SKM-1 treated with dmso at 0.1 percent for 144 hours (cell line): ENCODE measurements around the gene TTLL3.
A peak's percentile ranks its signal among the peaks of the same experiment; 100 is the strongest.

Experiments
- DNase-seq: peaks from one replicate; lab custom pipeline; 2025; ENCODE audit not compliant: unreplicated experiment; lab: John Stamatoyannopoulos, UW

The TTLL3 gene

DNA sequence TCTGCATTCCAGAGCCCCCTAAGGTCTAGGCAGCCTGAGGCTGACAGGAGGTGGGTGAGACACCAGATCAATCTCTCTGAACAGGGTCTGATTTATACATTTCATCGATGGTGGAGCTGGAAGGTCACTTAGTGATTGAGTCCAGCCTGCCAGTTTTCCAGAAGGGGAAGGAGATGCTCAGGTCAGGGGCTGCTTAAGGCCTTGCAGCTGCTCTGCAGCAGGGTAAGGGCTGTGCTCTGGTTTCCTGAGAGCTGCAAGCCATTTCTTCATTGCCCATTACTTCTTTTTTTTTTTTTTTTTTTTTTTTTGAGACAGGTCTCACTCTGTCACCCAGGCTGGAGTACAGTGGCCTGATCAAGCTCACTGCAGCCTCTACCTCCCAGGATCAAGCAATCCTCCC is 28.5 kb upstream of the TTLL3 start:
- peak; percentile 18 for DNase-seq

DNA sequence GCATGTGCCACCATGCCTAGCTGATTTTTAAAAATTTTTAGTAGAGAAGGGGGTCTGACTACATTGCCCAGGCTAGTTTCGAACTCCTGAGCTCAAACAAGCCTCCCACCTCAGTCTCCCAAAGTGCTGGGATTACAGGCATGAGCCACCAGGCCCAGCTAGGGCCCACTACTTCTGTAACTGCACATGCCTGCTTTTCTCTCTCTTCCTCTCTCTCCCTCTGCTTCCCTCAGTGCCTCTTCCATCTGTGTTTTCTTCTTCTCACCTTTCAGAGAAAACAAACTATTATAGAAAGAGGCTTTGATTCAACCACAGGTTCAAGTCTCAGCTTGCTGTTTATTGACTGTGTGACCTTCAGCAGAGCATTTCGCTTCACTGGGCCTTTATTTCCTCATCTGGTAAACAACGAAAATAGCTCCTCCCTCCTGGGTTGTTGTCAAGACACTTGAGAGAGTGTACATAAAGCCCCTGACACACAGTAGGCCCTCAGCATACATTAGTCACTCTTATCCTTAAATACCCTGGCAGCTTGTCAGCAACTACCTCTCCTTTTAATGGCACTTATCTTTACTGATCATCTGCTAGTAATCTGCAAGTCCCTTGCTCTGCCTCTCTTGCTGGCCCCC is 28.0 kb upstream of the TTLL3 start:
- no peak for DNase-seq

DNA sequence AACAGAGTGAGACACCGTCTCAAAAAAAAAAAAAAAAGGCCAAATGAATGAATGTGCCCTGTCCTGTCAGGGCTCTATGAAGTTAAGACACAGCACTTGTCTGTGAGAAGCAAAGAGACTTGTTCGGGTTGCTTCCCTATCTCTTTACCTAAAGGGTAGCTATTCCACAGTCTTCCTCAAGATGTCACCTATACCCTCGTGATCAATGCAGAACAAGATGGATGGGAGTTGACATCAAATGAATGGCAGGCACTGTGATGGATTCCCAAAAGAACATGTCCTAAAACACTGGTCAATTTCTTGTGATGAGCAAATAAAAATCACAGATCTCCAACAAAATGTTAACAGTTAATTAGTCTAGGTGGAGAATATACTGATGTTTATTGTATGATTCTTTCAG is 27.3 kb upstream of the TTLL3 start:
- no peak for DNase-seq

DNA sequence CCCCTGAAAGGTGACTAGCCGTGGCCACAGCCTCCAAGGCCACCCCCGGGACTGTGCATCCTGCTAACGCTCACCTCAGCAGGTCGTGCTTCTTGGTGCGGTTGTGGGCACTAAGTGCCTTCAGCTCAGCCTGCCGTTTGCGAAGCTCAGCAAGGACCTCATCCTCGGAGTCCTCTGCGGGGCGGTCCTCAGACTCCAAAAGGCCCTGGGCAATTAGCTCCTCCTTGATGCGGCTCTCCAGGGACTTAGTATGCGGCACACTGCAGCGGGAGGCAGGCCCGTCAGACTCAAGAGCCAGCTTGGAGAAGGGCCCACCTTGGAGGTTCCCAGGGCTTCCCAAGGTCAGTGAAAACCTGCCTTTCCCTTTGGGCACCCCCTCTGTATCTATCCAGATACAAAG is 26.1 kb upstream of the TTLL3 start:
- DNase-seq = no peak

DNA sequence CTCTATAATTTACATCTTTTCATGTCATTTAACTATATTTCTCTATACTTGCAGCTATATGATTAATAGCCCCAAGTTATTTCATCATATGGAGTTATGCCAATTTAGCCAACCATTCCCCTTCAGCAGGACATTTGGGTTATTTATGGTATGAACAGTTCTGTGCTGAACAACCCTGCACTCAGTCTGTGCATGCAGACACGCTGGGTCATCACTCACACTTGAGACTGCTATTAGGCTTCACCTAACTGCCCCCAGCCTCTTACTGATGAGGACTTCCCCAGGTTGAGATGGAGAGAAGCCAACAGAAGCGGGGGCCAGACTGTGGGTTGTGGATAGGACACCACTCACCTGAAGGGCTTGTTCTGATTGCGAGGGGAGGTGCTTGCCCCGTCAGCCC is 25.1 kb upstream of the TTLL3 start:
- no peak for DNase-seq

DNA sequence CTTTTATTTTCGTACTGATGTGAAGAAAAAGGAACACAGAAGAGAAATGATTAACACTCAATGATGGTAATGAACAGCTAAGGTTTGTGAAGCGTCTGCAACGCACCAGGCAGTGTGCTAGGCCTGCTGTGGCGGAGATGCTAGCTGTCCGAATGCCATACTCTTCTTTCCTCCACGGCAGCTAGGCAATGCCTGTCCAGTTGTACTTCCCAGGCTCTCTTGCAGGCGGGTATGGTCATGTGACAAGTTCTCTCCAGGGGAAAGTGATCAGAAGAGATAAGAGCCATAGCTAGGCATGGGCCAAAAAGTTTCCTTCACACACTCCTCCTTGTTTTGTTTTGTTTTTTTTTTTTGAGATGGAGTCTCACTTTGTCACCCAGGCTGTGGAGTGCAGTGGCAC is 24.5 kb upstream of the TTLL3 start:
- DNase-seq = no peak

DNA sequence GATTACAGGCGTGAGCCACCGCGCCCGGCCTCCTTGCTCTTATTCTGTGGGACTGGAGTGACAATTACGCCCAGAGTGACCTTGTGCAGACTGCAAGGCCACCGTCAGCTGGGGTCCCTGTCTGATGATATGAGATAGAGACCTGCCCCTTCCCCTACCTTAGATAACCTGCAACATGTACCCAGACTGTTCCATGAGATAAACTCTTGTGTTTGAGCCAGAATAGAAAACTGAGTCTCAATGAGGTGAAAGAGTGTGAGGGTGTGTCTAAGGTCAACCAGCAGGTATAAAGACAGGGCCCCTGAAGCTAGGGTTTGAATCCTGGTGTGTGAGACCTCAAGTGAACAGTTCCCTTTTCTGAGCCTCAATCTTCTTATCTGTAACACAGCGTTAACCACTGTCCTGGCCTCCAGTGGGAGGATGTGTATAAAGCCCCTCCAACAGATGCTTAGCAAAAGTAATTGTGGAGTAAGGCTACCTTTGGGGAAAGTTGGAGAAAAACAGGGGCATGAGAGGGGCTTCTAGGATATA is 23.8 kb upstream of the TTLL3 start:
- no peak for DNase-seq

DNA sequence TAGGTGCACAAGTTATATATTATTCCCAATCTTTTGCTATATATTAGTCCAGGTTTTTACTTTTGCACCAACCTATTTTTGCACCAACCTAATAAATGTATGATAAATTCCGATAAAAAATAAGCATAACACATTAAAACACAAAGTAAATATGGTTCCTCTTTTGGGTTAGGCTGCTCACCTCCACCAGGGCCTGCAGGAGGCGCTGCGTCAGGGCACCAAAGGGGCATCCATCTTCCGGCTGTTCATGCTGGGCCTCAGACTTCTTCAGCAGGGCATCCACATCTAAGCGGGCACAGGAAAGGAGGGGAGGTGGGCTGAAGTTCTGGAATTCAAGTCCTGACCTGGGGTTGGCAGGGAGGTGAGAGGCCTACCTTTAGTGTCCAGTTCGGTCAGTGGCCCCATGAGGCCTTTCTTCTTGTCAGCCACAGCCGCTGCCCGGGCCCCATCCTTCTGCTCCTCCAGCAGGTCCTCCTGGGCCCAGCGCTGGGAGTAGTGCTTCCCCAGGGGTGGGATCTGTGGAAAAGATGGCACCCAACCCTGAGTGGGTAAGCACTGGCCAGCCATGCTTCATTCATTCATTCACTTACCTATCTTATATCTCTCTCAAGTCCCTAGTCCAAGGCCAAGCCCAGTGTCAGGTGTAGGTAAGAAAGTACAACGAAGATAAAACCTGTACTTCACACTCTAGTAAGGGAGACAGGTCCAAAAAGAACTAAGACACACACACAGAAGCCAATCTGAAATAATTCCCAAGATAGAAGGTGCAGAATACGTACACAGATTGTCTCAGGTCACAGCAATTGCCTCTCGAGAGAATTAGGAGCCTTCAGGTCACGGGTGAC is 23.0 kb upstream of the TTLL3 start:
- DNase-seq = no peak

DNA sequence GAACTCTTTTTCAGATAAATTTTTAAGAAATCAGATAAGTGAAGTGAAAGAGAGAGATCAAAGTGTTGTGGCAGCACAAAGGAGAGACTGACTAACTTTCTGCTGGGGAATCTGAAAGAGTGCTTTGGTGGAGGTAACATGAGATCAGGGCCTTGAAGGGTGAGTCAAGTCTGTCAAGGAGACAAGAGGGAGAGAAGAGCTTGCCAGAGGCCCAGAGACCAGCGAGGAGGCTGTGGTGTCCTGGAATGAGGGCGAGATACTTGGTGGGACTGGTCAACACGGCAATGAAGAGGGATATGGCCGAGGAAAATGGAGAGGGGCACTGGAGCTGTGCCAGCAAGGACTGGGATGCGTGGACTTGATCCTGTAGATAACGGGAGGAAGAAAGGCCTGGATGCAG is 22.3 kb upstream of the TTLL3 start:
- no peak for DNase-seq

DNA sequence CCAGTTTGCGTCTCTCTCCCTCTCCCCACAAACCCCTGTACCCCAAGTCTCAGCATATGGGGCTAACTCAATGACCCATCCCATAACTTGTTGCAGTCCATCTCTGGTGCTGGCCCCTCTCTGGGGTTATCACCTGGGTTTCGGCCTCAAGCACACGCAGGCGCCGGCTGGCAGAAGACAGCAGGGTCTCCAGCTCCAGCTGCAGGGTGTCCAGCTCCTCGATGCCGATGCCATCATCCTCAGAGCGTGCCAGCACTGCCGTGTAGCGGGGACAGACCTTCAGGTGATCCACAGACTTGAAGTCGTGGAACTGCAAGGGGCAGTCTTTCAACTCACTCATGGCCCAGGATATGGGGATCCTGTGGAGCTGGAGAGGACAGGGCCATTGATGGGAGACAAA is 18.9 kb upstream of the TTLL3 start:
- no peak for DNase-seq

DNA sequence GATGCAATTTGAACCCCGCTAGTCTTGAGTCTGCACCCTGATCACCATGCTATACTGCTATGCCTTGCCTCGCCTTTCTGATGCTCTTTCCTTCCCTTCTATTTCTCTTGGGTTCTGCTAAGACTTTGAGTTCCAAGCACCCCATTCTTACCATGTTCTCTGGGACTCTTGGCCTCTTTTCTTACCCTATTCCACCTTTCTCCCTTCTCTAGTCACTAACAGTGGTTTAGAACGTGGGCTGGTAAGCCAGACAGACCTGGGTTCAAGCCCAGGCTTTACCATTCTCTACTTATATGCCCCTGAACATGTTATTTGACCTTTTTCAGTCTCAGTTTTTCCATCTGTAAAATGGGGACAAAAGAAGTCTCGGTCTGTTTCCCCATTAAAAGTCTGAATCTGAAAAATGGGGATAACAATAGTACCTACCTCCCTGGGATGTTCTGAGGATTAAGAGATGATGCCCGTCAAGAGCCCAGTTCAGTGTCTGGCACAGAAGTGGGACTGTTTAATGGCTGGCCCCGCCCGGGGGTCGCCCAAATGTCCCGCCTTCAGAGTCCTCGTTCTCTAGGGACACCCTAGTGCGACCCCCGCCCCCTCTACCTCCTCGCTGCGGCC is 18.2 kb upstream of the TTLL3 start:
- DNase-seq = no peak

DNA sequence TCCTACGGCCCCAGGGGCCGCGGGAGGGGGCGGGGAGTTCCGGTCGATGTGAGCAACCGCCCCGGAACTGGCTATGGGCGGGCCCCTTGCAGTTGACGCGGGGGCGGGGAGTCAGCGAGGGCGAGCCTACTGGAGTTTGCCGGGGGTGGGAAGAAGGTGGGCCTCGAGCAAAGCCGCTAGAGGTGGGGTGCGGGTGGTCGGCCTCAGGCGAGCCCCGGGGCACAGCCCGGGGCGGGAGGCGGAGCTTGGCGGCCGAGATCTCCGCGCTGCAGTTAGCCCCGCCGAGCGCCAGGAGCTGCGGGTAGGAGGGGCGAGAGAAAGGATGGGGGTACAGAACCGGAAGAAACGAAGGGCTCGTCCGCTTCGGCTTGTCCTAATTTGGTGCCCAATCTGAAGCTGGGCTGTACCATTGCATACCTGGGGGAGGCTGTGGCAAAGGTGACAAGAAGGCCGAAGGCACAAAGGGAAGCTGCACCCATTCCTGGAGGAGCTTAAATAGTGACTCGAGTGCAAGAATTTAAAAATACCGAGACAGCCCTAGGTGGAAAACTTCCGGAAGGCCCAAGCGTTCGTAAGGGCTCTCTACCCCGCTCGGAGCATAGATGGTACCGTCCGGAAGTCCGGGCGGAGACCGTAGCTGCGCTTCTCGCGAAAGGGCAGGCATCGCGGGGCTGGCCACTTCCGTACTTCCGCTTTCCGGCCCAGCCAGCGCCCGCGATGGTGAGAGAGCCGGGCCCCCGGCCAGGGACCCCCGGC is 17.5 kb upstream of the TTLL3 start, which contains the start of the genes ARPC4 and TADA3:
TSS of gene ARPC4 (plus strand) at position 678 of the 756 bp plus-strand sequence. CDS start at position 718, 40 bp downstream.
TSS of gene TADA3 (minus strand) at position 69 of the 756 bp plus-strand sequence. CDS start 1,007 bp downstream, outside the sequence.
- peak; percentile 96 for DNase-seq

DNA sequence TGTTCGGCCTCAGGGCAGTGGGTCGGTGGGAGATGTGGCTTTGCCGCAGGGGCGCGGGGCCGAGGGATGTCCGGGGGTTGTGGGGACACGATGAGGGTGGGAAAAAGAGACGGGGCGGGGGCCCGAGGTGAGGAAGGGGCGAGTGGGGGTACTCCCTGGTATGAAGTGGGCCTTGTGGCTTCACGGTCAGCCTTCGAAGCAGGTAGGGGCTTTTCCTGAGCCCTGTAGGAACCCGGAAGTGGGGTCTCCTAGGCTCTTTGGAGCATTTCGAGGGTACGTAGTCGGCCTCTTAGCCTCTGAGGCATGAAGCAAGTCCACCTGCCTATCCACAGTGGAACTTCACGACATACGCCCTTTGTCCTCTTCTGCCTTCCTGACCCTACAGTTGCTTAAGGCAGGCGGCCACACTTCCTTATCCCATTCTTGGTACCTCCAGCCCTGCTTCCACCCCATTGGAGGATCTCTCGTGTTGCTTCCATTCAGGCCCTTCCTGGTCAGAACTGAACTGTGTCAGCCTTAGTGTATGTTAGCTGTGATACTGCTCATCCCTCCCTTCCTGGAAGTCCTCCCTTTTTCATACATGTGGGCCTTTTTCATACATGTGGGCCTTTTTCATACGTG is 16.8 kb upstream of the TTLL3 start:
- peak; percentile 76 for DNase-seq

DNA sequence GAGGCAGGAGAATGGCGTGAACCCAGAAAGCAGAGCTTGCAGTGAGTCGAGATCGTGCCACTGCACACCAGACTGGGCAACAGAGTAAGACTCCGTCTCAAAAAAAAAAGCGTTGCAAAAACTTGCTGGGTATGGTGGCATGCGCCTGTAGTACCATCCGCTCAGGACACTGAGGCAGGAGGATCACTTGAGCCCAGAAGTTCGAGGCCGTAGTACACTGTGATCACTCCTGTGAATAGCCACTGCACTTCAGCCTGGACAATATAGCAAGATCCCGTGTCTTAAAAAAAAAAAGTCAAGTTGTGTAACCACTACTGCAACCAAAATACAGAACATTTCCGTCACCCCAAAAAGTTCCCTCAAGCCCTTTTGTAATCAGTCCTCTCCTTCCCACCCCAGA is 15.7 kb upstream of the TTLL3 start:
- no peak for DNase-seq

DNA sequence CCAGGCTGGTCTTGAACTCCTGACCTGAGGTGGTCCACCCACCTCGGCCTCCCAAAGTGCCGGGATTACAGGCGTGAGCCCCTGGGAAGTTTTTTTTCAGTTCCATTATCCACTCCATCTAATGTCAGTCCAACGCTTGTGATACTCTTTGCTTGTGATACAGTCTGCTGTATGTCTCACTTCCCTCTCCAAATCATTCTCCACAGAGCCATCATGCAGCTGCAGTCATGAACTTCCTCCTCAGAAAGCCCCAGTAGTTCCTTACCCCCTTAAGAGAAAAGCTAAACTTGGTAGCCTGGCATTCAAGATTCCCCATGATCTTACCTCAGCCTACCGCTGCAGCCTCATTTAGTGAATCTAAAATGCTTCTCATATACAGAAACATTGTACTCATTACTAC is 14.9 kb upstream of the TTLL3 start:
- no peak for DNase-seq

DNA sequence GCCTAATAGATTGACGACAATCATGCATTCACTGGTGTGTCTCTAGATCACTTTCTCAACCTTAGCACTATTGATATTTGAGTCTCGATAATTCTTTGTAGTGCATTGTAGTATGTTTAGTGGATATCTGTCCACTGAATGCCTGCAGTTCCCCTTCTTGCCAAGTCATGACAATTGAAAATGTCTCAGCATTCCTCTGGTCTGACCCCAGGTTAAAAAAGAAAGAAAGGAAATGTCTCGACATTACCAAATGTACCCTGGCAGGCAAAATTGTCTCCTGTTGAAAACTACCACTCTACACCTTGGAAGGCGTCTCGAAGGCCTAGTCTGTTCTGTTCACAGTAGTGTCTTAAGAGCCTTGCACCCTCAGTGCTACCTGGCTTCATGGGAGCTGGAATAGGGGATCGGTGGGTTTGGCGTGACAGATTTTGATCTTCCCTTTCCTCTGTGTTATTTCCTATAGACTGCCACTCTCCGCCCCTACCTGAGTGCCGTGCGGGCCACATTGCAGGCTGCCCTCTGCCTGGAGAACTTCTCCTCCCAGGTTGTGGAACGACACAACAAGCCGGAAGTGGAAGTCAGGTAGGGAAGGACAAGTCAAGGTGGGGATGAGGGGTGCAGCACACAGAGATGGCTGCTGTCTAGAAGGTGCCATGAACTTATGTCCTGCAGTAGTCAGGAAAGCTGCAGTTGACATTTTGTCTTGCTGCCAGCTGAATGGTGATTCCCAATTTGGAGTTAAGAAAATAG is 12.7 kb upstream of the TTLL3 start:
- no peak for DNase-seq

DNA sequence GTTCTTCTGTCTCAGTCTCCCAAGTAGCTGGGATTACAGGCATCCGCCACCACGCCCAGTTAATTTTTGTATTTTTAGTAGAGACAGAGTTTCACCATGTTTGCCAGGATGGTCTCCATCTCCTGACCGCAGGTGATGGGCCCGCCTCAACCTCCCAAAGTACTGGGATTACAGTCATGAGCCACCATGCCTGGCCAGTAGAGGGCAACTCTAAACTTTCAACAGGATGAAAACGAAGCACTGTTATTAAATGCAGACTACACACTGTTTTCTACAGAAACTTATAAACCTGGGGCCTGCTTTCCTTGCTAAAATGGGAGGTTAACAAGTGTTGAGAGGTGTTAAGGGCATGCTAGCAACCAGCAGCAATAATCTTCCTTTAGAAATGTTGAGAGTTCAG is 9.5 kb upstream of the TTLL3 start:
- DNase-seq = no peak

DNA sequence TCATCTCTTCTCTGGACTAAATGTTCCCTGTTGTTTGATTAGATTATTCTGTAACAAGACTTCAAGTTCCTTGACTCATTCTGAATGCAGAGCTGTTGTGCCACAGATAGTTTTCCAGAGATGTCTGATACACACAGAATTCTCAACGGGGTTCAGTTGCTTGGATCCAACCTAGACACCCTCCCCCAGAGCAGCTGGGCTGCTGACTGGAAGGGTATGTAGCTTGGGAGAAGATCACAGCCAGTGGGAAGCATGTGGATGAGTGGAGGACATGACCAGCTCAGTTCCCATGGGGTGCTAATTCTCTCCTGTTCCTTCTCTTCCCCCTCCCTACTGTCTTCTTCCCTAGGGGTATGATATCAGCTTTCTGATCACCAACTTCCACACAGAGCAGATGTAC is 6.6 kb upstream of the TTLL3 start:
- DNase-seq = no peak

DNA sequence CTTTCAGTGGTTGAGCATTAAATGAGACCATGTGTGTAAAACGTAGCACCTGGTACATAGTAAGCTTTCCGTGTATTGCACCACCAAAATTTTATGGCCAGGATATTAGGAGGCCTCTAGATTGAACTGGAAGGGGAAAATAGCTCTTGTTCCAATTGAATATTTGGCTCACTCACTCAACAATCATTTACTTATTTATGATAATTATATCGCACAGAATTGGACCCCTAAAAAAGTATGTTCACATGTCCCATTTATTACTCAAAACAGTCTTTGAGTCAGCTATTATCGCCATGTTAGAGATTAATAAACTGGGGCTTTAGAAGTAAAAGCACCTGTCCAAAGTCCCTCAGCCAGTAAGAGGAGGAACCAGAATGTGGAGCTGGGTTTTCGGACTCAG is 5.1 kb upstream of the TTLL3 start:
- DNase-seq = no peak

DNA sequence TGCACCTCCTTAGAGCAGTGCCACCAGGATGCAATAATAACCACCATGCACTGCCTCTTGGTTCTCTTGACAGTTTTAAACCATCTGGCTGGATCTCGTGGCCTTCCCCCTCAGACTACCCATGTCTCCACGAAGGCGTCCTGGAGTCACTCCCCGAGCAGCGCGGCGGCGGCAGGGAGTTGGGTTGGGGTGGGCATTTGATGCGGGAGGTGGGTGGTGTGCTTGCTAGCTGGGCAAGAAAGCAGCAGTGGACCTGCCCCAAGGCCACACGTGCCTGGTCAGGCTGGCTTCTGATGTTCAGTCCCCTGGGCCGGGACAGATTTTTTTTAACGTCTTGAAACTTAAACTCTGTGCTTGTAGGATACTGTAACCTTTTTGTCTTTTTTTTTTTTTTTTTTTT is 3.9 kb upstream of the TTLL3 start:
- no peak for DNase-seq
